DOHH2 (cell line): ENCODE results near the gene FGGY.

Source experiments
- H3F3A ChIP-seq: fragments of 200-600 bp; sonication (generic), shearing (Covaris generic); 2 replicates; pipeline ENCODE4 v1.6.0; 2016; ENCODE audit warnings: antibody characterized with exemption, mild to moderate bottlenecking; ENCODE audit not compliant: control insufficient read depth, insufficient read depth
- H3K27ac ChIP-seq: fragments of 200-600 bp; sonication (generic); 2 replicates; pipeline ENCODE4 v1.5.1; 2014; ENCODE audit warnings: low read depth, mild to moderate bottlenecking, low read length, moderate library complexity
- H3K27me3 ChIP-seq: fragments of 200-600 bp; sonication (generic); 2 replicates; pipeline ENCODE4 v1.6.1; 2014; ENCODE audit warnings: mild to moderate bottlenecking, low read length, mixed read lengths; ENCODE audit not compliant: control insufficient read depth
- H3K36me3 ChIP-seq: fragments of 200-600 bp; sonication (generic); 2 replicates; pipeline ENCODE4 v1.6.1; 2014; ENCODE audit warnings: mild to moderate bottlenecking, low read length, moderate library complexity, mixed read lengths; ENCODE audit not compliant: control insufficient read depth
- H3K4me1 ChIP-seq: fragments of 200-600 bp; sonication (generic); 2 replicates; pipeline ENCODE4 v1.6.1; 2014; ENCODE audit warnings: mild to moderate bottlenecking, low read length, mixed read lengths; ENCODE audit not compliant: control insufficient read depth
- H3K4me2 ChIP-seq: fragments of 200-600 bp; sonication (generic); 2 replicates; pipeline ENCODE4 v1.6.0; 2014; ENCODE audit warnings: mild to moderate bottlenecking, low read length, moderate library complexity
- H3K4me3 ChIP-seq: fragments of 200-600 bp; sonication (generic); 2 replicates; pipeline ENCODE4 v1.5.1; 2014; ENCODE audit warnings: mild to moderate bottlenecking, low read length, mixed read lengths
- H3K79me2 ChIP-seq: fragments of 200-600 bp; sonication (generic); 2 replicates; pipeline ENCODE4 v1.6.1; 2014; ENCODE audit warnings: mild to moderate bottlenecking, low read length, mixed read lengths; ENCODE audit not compliant: control insufficient read depth
- H3K9me2 ChIP-seq: fragments of 200-600 bp; sonication (generic); replicated peaks from 2 replicates; pipeline ENCODE4 v1.6.1; 2014; ENCODE audit warnings: mild to moderate bottlenecking, low read length, mixed read lengths; ENCODE audit not compliant: control insufficient read depth
- H3K9me3 ChIP-seq: fragments of 200-600 bp; sonication (generic); 2 replicates; pipeline ENCODE4 v1.6.1; 2014; ENCODE audit warnings: antibody characterized with exemption, low read length, mixed read lengths; ENCODE audit not compliant: control insufficient read depth, insufficient read depth
- H4K20me1 ChIP-seq: fragments of 200-600 bp; sonication (generic); 2 replicates; pipeline ENCODE4 v1.6.0; 2014; ENCODE audit warnings: low read depth, mild to moderate bottlenecking, antibody characterized with exemption, low read length, moderate library complexity; ENCODE audit not compliant: control insufficient read depth, insufficient read depth
- CTCF ChIP-seq: fragments of 200-600 bp; sonication (generic); IDR thresholded peaks from one replicate; pipeline ENCODE4 v1.5.1; 2014; ENCODE audit warnings: antibody characterized with exemption, mild to moderate bottlenecking, low read depth, low read length; ENCODE audit not compliant: poor library complexity, severe bottlenecking
- EZH2phosphoT487 ChIP-seq: fragments of 200-600 bp; sonication (generic); IDR thresholded peaks from 2 replicates; pipeline ENCODE4 v1.6.1; 2017; ENCODE audit warnings: borderline replicate concordance, mild to moderate bottlenecking, antibody characterized with exemption, low read length, moderate library complexity, mixed read lengths

The FGGY gene

GRCh38 chr1:59377350-59377904 is 80.5 kb downstream of the FGGY start:
- Histone ChIP-seq H3K27ac (no peak overlapping the region), H4K20me1 (no peaks in the 10 kb centered on the region), H3K4me1 (no peaks in the 10 kb centered on the region), H3K4me3 (no peak overlapping the region), H3K27me3 (no peaks in the 10 kb centered on the region), H3F3A (no peaks in the 10 kb centered on the region), H3K36me3 (no peaks in the 10 kb centered on the region), H3K9me2 (no peaks in the 10 kb centered on the region), H3K79me2 (no peaks in the 10 kb centered on the region), H3K9me3 (no peaks in the 10 kb centered on the region), H3K4me2 (no peak overlapping the region)
- TF ChIP-seq EZH2phosphoT487 = no peak
- no peak for TF ChIP-seq CTCF

- Histone ChIP-seq H3K36me3 (no peaks in the 10 kb centered on the region), H3K4me1 (no peaks in the 10 kb centered on the region), H3K4me3 (no peak overlapping the region), H3K27ac (no peak overlapping the region), H3F3A (no peaks in the 10 kb centered on the region), H3K9me3 (no peaks in the 10 kb centered on the region), H3K9me2 (no peaks in the 10 kb centered on the region), H3K79me2 (no peaks in the 10 kb centered on the region), H3K4me2 (no peak overlapping the region), H3K27me3 (no peaks in the 10 kb centered on the region), H4K20me1 (no peaks in the 10 kb centered on the region)
- TF ChIP-seq EZH2phosphoT487 (no peak), CTCF (no peak)
Measured at GRCh38 chr1:59378621-59379370, 81.9 kb downstream of the FGGY start.

- TF ChIP-seq EZH2phosphoT487 = no peak
- TF ChIP-seq CTCF = no peak
- no peaks in the 10 kb centered on the region for H3K9me2 ChIP-seq
- no peak overlapping the region for H3K4me2 ChIP-seq
Measured at GRCh38 chr1:59379371-59379728, 82.5 kb downstream of the FGGY start.

More at GRCh38 chr1:59379371-59379728, 82.5 kb downstream of the FGGY start:
- Histone ChIP-seq H3K27me3 (no peaks in the 10 kb centered on the region), H3K4me1 (no peaks in the 10 kb centered on the region), H3K36me3 (no peaks in the 10 kb centered on the region), H3K79me2 (no peaks in the 10 kb centered on the region), H3K27ac (no peak overlapping the region), H3K4me3 (no peak overlapping the region), H4K20me1 (no peaks in the 10 kb centered on the region), H3F3A (no peaks in the 10 kb centered on the region), H3K9me3 (no peaks in the 10 kb centered on the region)
